HCT116 (cell line): ENCODE measurements around the gene RAD51C. TPM values are rescaled to one million over a fixed set of nuclear protein-coding genes. Genes with fewer than 3 reads are reported as not detected.

Source experiments
- ATAC-seq: fragments of 200-7000 bp; cut with Tn5 transposase; 2 replicates; pipeline ENCODE4 v1.9.1; 2020; ENCODE audit warnings: mild to moderate bottlenecking, moderate library complexity
- BruUV-seq: library from RNA; stranded (reverse); fragments of 400-500 nt; replicated peaks from 2 replicates; lab custom pipeline; 2021; lab: Mats Ljungman, UMichigan
- CTCF ChIA-PET: fragments of 300-600 bp; sonication (Branson Sonifier 250); formaldehyde crosslinking; loops from one replicate; lab custom pipeline; 2021; ENCODE audit warnings: antibody characterized with exemption; lab: Charles Lee
- POLR2A ChIA-PET: fragments of 300-600, 350-600 bp; sonication (Branson Sonifier 250); formaldehyde crosslinking; loops from one replicate; lab custom pipeline; 2021; ENCODE audit warnings: antibody characterized with exemption; lab: Charles Lee
- RAD21 ChIA-PET, 2 experiments: fragments of 300-600 bp; sonication (Branson Sonifier 250); formaldehyde crosslinking; loops; one replicate each; lab custom pipeline; 2023; ENCODE audit warnings: low total read pairs in 2 of 2; ENCODE audit not compliant: uncharacterized antibody in 2 of 2, unreplicated experiment in 2 of 2, low non-redundant PET in 1 of 2; lab: Charles Lee
- DNase-seq: peaks from one replicate; pipeline ENCODE4 v3.0.0-alpha.2; 2010; ENCODE audit warnings: low read depth, low spot score
- H2AFZ ChIP-seq: fragments of 200-600 bp; shearing (Covaris generic), sonication (generic); 2 replicates; pipeline ENCODE4 v1.6.1; 2017; ENCODE audit warnings: low read depth, mixed run types, mixed read lengths, antibody characterized with exemption, low read length; ENCODE audit not compliant: poor library complexity, severe bottlenecking
- H3K27ac ChIP-seq: 2 replicates; pipeline ENCODE4 v1.5.1; 2012; ENCODE audit warnings: low read depth, low read length
- H3K27me3 ChIP-seq: fragments of 200-600 bp; sonication (generic); 2 replicates; pipeline ENCODE4 v1.6.1; 2016; ENCODE audit warnings: mixed run types, low read length, mixed read lengths; ENCODE audit not compliant: insufficient read depth
- H3K36me3 ChIP-seq, 2 experiments: fragments of 200-500 bp in 1 of 2; fragments of 200-600 bp in 1 of 2; sonication (Bioruptor generic) in 1 of 2; sonication (generic) in 1 of 2; 2 replicates each; pipeline versions ENCODE4 v1.5.1 to v1.6.1; 2014 to 2016; ENCODE audit warnings: low read length in 2 of 2, inconsistent platforms in 1 of 2, mixed read lengths in 1 of 2, mixed run types in 1 of 2; ENCODE audit not compliant: insufficient read depth in 2 of 2, control insufficient read depth in 1 of 2
- H3K4me1 ChIP-seq, 2 experiments: fragments of 200-600 bp in 1 of 2; sonication (generic) in 1 of 2; 2 replicates each; pipeline versions ENCODE4 v1.5.1 to v1.6.1; 2012 to 2017; ENCODE audit warnings: low read length in 2 of 2, inconsistent platforms in 1 of 2, mild to moderate bottlenecking in 1 of 2, mixed read lengths in 1 of 2, mixed run types in 1 of 2, moderate library complexity in 1 of 2; ENCODE audit not compliant: insufficient read depth in 2 of 2, control insufficient read depth in 1 of 2
- H3K4me2 ChIP-seq: fragments of 200-600 bp; sonication (generic); 2 replicates; pipeline ENCODE4 v1.6.1; 2017; ENCODE audit warnings: mixed run types, low read length, mixed read lengths
- H3K4me3 ChIP-seq, 2 experiments: fragments of 200-600 bp in 1 of 2; sonication (generic) in 1 of 2; replicated peaks in 1 of 2; 2 replicates each; pipeline ENCODE4 v1.5.1; 2011 to 2016; ENCODE audit warnings: low read length in 2 of 2, control low read depth in 1 of 2, low read depth in 1 of 2, mild to moderate bottlenecking in 1 of 2, mixed read lengths in 1 of 2, mixed run types in 1 of 2
- H3K79me2 ChIP-seq: fragments of 200-600 bp; sonication (generic); 2 replicates; pipeline ENCODE4 v1.6.1; 2017; ENCODE audit warnings: mild to moderate bottlenecking, mixed run types, low read length, moderate library complexity, mixed read lengths; ENCODE audit not compliant: insufficient read depth
- H3K9ac ChIP-seq: fragments of 200-600 bp; sonication (generic); 2 replicates; pipeline ENCODE4 v1.6.1; 2016; ENCODE audit warnings: low read length, mixed read lengths
- H3K9me2 ChIP-seq: fragments of 200-600 bp; sonication (generic), shearing (Covaris generic); 2 replicates; pipeline ENCODE4 v1.6.1; 2017; ENCODE audit warnings: mixed run types, mild to moderate bottlenecking, moderate library complexity; ENCODE audit not compliant: insufficient read depth
- H3K9me3 ChIP-seq, 2 experiments: fragments of 200-500 bp in 1 of 2; fragments of 200-600 bp in 1 of 2; sonication (Bioruptor generic) in 1 of 2; sonication (generic) in 1 of 2; 2 replicates each; pipeline ENCODE4 v1.6.1; 2014 to 2017; ENCODE audit warnings: low read length in 2 of 2, mixed read lengths in 2 of 2, inconsistent platforms in 1 of 2, low read depth in 1 of 2, mild to moderate bottlenecking in 1 of 2, mixed run types in 1 of 2, moderate library complexity in 1 of 2; ENCODE audit not compliant: control insufficient read depth in 1 of 2, insufficient read depth in 1 of 2
- H4K20me1 ChIP-seq: fragments of 200-600 bp; sonication (generic), shearing (Covaris generic); 2 replicates; pipeline ENCODE4 v1.6.1; 2017; ENCODE audit warnings: mixed run types, mild to moderate bottlenecking, moderate library complexity; ENCODE audit not compliant: insufficient read depth
- CBX3 ChIP-seq: IDR thresholded peaks from 2 replicates; pipeline ENCODE4 v1.6.1; 2012; ENCODE audit warnings: low read depth
- EGR1 ChIP-seq: IDR thresholded peaks from 2 replicates; pipeline ENCODE4 v1.6.1; 2012; ENCODE audit warnings: low read depth
- EZH2 ChIP-seq: fragments of 200-600 bp; sonication (generic); IDR thresholded peaks from 2 replicates; pipeline ENCODE4 v1.6.1; 2017; ENCODE audit warnings: antibody characterized with exemption, mixed run types
- EZH2phosphoT487 ChIP-seq: fragments of 200-600 bp; IDR thresholded peaks from 2 replicates; pipeline ENCODE4 v1.6.1; 2018; ENCODE audit warnings: antibody characterized with exemption, borderline replicate concordance
- JUND ChIP-seq: IDR thresholded peaks from 2 replicates; pipeline ENCODE4 v1.6.1; 2012
- SIN3A ChIP-seq: IDR thresholded peaks from 2 replicates; pipeline ENCODE4 v1.6.1; 2012; ENCODE audit warnings: low read depth
- SP1 ChIP-seq: IDR thresholded peaks from 2 replicates; pipeline ENCODE4 v1.6.1; 2012; ENCODE audit warnings: low read depth
- SRF ChIP-seq: IDR thresholded peaks from 2 replicates; pipeline ENCODE4 v1.6.1; 2012; ENCODE audit warnings: low read depth
- TCF7L2 ChIP-seq: IDR thresholded peaks from 2 replicates; pipeline ENCODE4 v1.7.0; 2011; ENCODE audit warnings: borderline replicate concordance, inconsistent platforms; ENCODE audit not compliant: insufficient read depth, insufficient read length; ENCODE audit errors: extremely low read depth
- YY1 ChIP-seq: IDR thresholded peaks from 2 replicates; pipeline ENCODE4 v1.6.1; 2011; ENCODE audit warnings: low read length, low read depth, moderate library complexity, mild to moderate bottlenecking; ENCODE audit not compliant: insufficient replicate concordance; ENCODE audit errors: extremely low read depth
- ZBTB33 ChIP-seq: IDR thresholded peaks from 2 replicates; pipeline ENCODE4 v1.6.1; 2011; ENCODE audit warnings: mild to moderate bottlenecking, low read length, moderate library complexity; ENCODE audit not compliant: insufficient replicate concordance; ENCODE audit errors: extremely low read depth
- intact Hi-C: fragments of 100-400 bp; cut with micrococcal nuclease; formaldehyde crosslinking; loops from 2 replicates; pipeline ENCODE4 v1.10.0; 2022
- total RNA-seq: library from RNA; stranded (reverse); gene quantifications from one replicate; pipeline ENCODE4 v1.2.1, GENCODE V29; 2021; ENCODE audit not compliant: unreplicated experiment
- TF ChIP-seq, protein P1 (sequence below): IDR thresholded peaks from 2 replicates; pipeline ENCODE4 v1.6.1; 2012

RAD51C gene
- total RNA-seq, 1 experiment from 2014 or later, result 94.9 TPM

DNA sequence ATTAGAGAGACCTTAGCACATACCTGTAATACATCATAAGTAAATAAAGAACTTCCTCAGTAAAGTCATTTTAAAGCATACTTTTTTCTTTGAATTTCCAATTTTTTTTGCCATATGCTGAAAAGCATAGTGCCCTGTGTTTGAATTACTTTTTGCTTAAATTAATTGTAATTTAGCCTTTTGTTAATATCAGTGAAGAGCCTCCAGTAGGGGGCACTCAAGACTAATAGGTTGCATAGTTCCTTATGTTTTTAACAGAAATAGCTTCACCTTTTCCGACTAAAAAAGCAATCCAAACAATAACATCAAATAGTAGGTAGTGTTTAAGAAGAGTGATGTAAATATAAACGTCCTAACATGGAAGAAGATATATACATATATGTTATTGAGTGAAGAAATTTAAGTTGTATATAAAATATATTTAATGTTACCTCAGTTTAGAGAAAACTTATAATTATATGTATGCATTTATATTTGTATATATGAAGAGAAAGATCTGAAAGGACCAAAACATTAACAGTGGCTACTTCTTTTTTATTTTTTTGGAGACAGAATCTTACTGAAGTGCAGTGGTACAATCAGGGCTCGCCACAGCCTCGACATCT is 18.6 kb downstream of the RAD51C start (continued):
- TF ChIP-seq CBX3, result no peak
- TF ChIP-seq YY1, result no peak
- TF ChIP-seq SP1, result peak; percentile 24; the same call in 1 of the 2 replicates
- TF ChIP-seq EGR1, result no peak

DNA sequence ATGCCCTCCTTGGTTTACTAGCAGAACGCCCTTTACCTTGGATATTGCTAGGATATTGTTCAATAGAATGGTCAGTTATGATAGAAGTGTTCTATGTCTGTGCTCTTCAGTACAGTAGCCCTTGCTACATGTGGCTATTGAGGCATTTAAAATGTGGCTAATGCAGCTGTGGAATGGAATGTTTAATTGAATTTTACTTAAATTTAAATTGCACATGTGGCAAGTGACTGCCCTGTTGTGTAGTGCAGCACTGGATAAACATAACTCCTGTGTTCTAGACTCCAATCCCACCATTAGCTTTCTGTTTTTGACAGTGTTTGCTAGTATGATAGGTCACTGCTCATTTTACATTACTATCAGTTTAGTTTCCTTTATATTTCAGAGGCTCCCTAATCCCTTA is 29.9 kb downstream of the RAD51C start:
- Histone ChIP-seq H3K36me3 (peaks cover 10 to 12% of the 10 kb centered on the region in 2 experiments; a peak in 3 of 4 replicates), H3K27me3 (no peaks in the 10 kb centered on the region), H2AFZ (no peak overlapping the region), H3K4me2 (no peak overlapping the region), H3K79me2 (no peaks in the 10 kb centered on the region), H3K9ac (no peak overlapping the region), H3K4me3 (no peak overlapping the region), H3K4me1 (no peaks in the 10 kb centered on the region), H4K20me1 (no peaks in the 10 kb centered on the region), H3K9me3 (no peaks in the 10 kb centered on the region), H3K27ac (no peak overlapping the region), H3K9me2 (no peaks in the 10 kb centered on the region)
- no peak for ATAC-seq
- ChIA-PET RAD21 (interaction anchor here in 1 of 2 experiments (0.7 kb wide), 1 partner anchor 196 kb away, joined by 3 read pairs; no protein-coding TSS in a partner anchor), POLR2A (no interaction called here), CTCF (no interaction called here)
- intact Hi-C loops, result no loop called here
- TF ChIP-seq CBX3, result no peak
- no peak for TF ChIP-seq SIN3A
- no peak for TF ChIP-seq SRF
- TF ChIP-seq EZH2, result no peak
- TF ChIP-seq TCF7L2, result no peak
- TF ChIP-seq SP1, result no peak
- no peak for TF ChIP-seq JUND
- no TSS peak for BruUV-seq
- DNase-seq, result no peak

DNA sequence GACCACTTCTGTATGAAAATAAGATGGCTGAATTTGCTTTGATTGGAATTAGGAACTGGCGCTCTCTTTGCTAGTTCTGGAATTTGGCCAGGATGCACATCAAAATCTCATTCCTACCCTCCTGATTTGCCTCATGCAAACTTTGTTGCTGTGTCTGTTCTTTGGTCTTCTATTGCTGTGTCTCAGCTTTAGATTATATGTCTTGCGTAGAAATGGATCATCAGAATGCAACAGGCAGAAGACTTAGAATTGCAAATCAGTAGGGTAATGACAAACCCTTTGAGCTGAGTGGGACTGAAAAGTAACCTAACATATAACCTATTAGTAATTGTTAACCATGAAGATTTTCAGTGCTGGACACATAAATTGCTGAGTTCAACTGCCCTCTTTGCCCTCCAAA is 30.3 kb downstream of the RAD51C start:
- intact Hi-C loops, result no loop called here
- H3K9me2 ChIP-seq, result no peaks in the 10 kb centered on the region
- no peak overlapping the region for H2AFZ ChIP-seq
- H3K9ac ChIP-seq, result no peak overlapping the region
- no peak for ATAC-seq
- H3K4me3 ChIP-seq, result no peak overlapping the region
- H3K4me1 ChIP-seq, result no peaks in the 10 kb centered on the region
- no peak overlapping the region for H3K27ac ChIP-seq
- peaks cover 10 to 12% of the 10 kb centered on the region in 2 experiments; a peak in 3 of 4 replicates for H3K36me3 ChIP-seq
- no peaks in the 10 kb centered on the region for H3K27me3 ChIP-seq
- no peak for DNase-seq
- no TSS peak for BruUV-seq
- H4K20me1 ChIP-seq, result no peaks in the 10 kb centered on the region
- CTCF ChIA-PET, result no interaction called here
- no peak for TF ChIP-seq EZH2phosphoT487
- no peak for TF ChIP-seq ZBTB33
- TF ChIP-seq, protein P1, sequence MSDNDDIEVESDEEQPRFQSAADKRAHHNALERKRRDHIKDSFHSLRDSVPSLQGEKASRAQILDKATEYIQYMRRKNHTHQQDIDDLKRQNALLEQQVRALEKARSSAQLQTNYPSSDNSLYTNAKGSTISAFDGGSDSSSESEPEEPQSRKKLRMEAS, result no peak
- H3K9me3 ChIP-seq, result no peaks in the 10 kb centered on the region
- POLR2A ChIA-PET, result no interaction called here
- no peak overlapping the region for H3K4me2 ChIP-seq
- RAD21 ChIA-PET, result no interaction called here
- no peaks in the 10 kb centered on the region for H3K79me2 ChIP-seq
